ENCODE measurements around the gene ATP1A4. TPM values are rescaled to one million over a fixed set of nuclear protein-coding genes. Genes with fewer than 3 reads are reported as not detected.

Gene ATP1A4
- total RNA-seq (2021; fragmentation: NEBNext Ultra II Directional; extraction: Animal tissue kit (Norgen Biotek cat#: 25700)) = not detected
- long read RNA-seq = 0 reads

GRCh38 chr1:160151303-160151702 is at the start of gene ATP1A4:
ATP1A4 (plus strand) TSS chr1:160151603; CDS start chr1:160152041, 438 bp downstream.
- Mint-ChIP-seq H3K36me3 (ENCODE audit: low read depth) (no peaks in the 10 kb centered on the region), H3K4me1 (ENCODE audit: low read depth) (peaks cover 25% of the 10 kb centered on the region), H3K4me3 (no peak within 1 kb of the TSS), H3K27ac (no peak within 1 kb of the TSS), H3K27me3 (ENCODE audit: insufficient read depth) (peaks cover 12% of the 10 kb centered on the region), H3K9me3 (no peaks in the 10 kb centered on the region)
- TF ChIP-seq CTCF (IDR thresholded peaks at IDR 0.05) = no peak
- DNase-seq = no peak

GRCh38 chr1:160101717-160102522 is 49.5 kb upstream of the ATP1A4 start:
- H3K36me3 Mint-ChIP-seq (ENCODE audit: low read depth) = no peaks in the 10 kb centered on the region
- no peak overlapping the region for H3K4me3 Mint-ChIP-seq
- 0 out of 2 replicates have a peak overlapping the region, but pooled peaks have one; percentile 11 for H3K27ac Mint-ChIP-seq
- no peak for DNase-seq
- peaks cover 5% of the 10 kb centered on the region for H3K27me3 Mint-ChIP-seq (ENCODE audit: insufficient read depth)
- no peak for TF ChIP-seq CTCF (IDR thresholded peaks at IDR 0.05)
- H3K9me3 Mint-ChIP-seq = no peaks in the 10 kb centered on the region
- peaks cover 42% of the 10 kb centered on the region for H3K4me1 Mint-ChIP-seq (ENCODE audit: low read depth)

- peaks cover 10% of the 10 kb centered on the region for H3K27me3 Mint-ChIP-seq (ENCODE audit: insufficient read depth)
- H3K9me3 Mint-ChIP-seq = no peaks in the 10 kb centered on the region
- no peaks in the 10 kb centered on the region for H3K36me3 Mint-ChIP-seq (ENCODE audit: low read depth)
- TF ChIP-seq CTCF (IDR thresholded peaks at IDR 0.05) = no peak
- peaks cover 32% of the 10 kb centered on the region for H3K4me1 Mint-ChIP-seq (ENCODE audit: low read depth)
- DNase-seq = no peak
- no peak overlapping the region for H3K27ac Mint-ChIP-seq
- H3K4me3 Mint-ChIP-seq = no peak overlapping the region
Observed at GRCh38 chr1:160103658-160104408, 47.6 kb upstream of the ATP1A4 start.

- no peaks in the 10 kb centered on the region for H3K9me3 Mint-ChIP-seq
- H3K36me3 Mint-ChIP-seq (ENCODE audit: low read depth) = no peaks in the 10 kb centered on the region
- no peak overlapping the region for H3K27ac Mint-ChIP-seq
- no peak for TF ChIP-seq CTCF (IDR thresholded peaks at IDR 0.05)
- DNase-seq = no peak
- no peak overlapping the region for H3K4me3 Mint-ChIP-seq
- peaks cover 14% of the 10 kb centered on the region for H3K27me3 Mint-ChIP-seq (ENCODE audit: insufficient read depth)
- peaks cover 27% of the 10 kb centered on the region for H3K4me1 Mint-ChIP-seq (ENCODE audit: low read depth)
Observed at GRCh38 chr1:160104486-160104885, 46.9 kb upstream of the ATP1A4 start.

GRCh38 chr1:160105155-160105554 is 46.2 kb upstream of the ATP1A4 start:
- no peak for DNase-seq
- H3K4me3 Mint-ChIP-seq = no peak overlapping the region
- H3K27me3 Mint-ChIP-seq (ENCODE audit: insufficient read depth) = peaks cover 18% of the 10 kb centered on the region
- no peaks in the 10 kb centered on the region for H3K36me3 Mint-ChIP-seq (ENCODE audit: low read depth)
- TF ChIP-seq CTCF (IDR thresholded peaks at IDR 0.05) = no peak
- peaks cover 25% of the 10 kb centered on the region for H3K4me1 Mint-ChIP-seq (ENCODE audit: low read depth)
- no peak overlapping the region for H3K27ac Mint-ChIP-seq
- H3K9me3 Mint-ChIP-seq = no peaks in the 10 kb centered on the region
